ENCODE measurements around the gene TRIM31. TPM values are rescaled to one million over a fixed set of nuclear protein-coding genes. Genes with fewer than 3 reads are reported as not detected.
A peak's percentile ranks its signal among the peaks of the same experiment; 100 is the strongest.
"Not testable (repeated sequence)": the region's sequence is repeated elsewhere in the genome, so short reads cannot be mapped to it uniquely, and the experiment has no call there.

TRIM31 gene
- total RNA-seq, 2 donors from 2014 or later, result not detected

DNA sequence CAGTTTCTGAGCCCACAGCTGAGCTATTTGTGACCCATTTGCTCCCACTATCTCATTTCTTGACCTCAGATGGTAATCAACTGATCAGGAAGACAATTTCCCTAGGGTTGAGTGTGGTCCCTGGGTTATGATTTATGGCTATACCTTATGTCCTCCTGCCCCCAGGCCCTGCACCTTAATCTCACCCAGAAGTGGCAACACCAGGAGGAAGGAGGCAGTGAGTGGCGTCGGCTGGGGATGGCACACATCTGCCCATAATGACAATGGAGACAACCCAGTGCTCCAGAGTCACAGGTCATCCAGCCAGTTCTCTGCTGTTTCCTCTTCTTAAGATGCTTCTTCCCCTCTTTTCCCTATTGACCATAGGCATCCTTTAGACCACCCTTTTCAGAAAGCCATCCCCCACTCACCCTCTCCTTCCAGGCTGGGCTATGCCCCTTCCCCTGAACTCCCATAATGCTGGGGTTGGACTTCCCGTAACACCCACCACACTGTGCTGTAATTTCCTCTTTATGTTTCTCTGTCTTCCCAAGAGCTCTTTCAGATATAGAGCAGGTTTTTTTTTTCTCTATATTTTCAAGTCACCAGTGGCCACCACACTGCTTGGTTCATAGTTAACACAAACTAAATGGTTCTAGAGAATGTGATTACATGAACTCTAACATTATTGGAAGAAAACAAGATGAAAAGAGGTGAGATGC lies 40.2 kb upstream of the TRIM31 start:
- no peaks in the 10 kb centered on the region for H3K36me3 Mint-ChIP-seq (ENCODE audit: low read depth)
- no peaks in the 10 kb centered on the region for H3K9me3 Mint-ChIP-seq
- peak overlapping the region; percentile 11 for H3K27ac Mint-ChIP-seq
- no peak overlapping the region for H3K4me3 Mint-ChIP-seq
- H3K4me1 Mint-ChIP-seq, result peaks cover 2% of the 10 kb centered on the region
- no peak for ATAC-seq (replicated peaks)
- peaks cover 35% of the 10 kb centered on the region for H3K27me3 Mint-ChIP-seq

DNA sequence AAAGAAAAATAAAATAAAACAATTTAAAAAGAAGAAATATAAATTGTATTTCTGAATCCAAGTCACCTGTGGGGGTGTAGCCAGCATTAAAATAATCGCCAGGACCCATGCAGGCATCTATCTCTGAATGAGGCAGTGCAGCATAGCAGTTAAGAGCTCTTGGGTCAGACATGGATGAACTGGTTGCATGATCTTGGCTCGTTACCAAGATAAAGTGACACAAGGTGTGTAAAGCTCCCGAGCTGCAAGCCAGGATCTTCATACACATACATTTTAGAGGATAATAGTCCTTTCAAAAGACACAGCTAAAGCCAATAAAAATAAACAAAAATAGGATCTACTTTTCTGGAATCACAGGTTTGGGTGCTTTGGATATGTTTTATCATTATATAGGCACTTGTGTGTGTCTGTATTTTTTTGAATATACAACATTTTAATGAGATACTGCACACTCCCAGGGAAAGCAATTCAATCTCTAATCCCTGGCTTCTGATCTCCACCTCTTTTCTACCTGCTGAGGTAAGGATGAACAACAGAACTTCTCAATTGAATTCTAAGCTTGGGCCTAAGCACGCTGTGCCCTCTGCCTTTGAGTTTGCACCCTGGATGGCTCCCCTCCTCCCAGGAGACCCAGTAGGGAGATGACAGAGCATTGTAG lies 39.3 kb upstream of the TRIM31 start:
- Mint-ChIP-seq H3K4me3 (no peak overlapping the region), H3K9me3 (no peaks in the 10 kb centered on the region), H3K4me1 (no peaks in the 10 kb centered on the region), H3K27ac (no peak overlapping the region), H3K36me3 (ENCODE audit: low read depth) (no peaks in the 10 kb centered on the region), H3K27me3 (peaks cover 40% of the 10 kb centered on the region)
- no peak for ATAC-seq (replicated peaks)

DNA sequence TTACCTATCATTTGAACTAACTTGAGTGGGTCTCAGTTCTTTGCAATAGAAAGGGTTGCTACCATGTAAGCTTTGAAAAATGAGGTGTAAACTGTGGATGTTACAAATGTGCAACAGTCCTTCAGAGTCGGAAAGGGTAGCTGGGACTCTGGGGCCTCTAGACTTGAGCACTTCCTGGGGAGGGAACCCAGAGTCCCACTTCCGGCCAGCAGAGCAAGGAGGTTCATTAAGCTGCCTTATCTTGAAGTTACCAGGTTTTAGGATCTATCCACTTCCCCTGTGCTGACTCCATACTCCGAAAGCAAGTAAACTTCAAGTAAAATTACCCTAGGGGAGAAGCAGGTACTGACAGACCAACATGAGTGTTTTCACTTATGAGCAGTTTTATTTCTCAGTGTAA lies 38.7 kb upstream of the TRIM31 start:
- ATAC-seq (replicated peaks), result no peak
- peaks cover 40% of the 10 kb centered on the region for H3K27me3 Mint-ChIP-seq
- H3K4me3 Mint-ChIP-seq, result no peak overlapping the region
- H3K36me3 Mint-ChIP-seq (ENCODE audit: low read depth), result no peaks in the 10 kb centered on the region
- H3K27ac Mint-ChIP-seq, result no peak overlapping the region
- H3K9me3 Mint-ChIP-seq, result no peaks in the 10 kb centered on the region
- H3K4me1 Mint-ChIP-seq, result no peaks in the 10 kb centered on the region

DNA sequence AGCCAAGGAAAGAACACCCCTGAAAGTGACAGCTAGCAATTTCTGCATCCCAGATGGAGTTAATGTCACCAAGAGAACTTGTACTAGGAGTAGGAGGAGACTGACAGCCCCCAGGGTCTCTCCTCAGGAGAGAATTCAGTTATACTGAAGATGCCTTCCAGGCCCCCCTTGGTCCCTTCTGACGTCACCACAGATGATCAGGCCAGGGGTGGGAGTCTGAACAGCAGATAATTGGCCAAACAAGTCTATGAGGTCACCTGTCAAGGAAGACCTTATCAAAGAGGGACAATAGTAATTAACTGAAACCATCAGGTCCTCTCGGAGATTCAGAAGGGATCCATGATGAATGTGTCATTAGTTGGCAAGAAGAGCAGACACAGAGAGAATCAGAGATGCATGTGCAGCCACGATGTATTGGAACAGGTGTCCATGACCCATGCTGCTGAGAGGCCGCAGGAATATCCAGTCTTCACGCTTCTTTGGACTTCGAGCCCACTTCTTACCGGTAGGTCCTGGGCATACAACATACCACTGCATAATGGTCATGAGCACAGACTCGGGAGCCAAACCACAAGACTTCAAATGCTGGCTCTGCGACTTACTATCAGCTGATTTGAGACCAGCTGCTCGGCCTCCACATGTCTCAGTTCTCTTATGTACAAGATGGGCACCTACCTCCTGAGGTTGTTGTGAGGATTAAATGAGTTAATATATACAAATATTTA lies 37.9 kb upstream of the TRIM31 start:
- ATAC-seq (replicated peaks), result no peak
- Mint-ChIP-seq H3K27me3 (peaks cover 36% of the 10 kb centered on the region), H3K27ac (no peak overlapping the region), H3K36me3 (ENCODE audit: low read depth) (no peaks in the 10 kb centered on the region), H3K4me1 (no peaks in the 10 kb centered on the region), H3K4me3 (no peak overlapping the region), H3K9me3 (no peaks in the 10 kb centered on the region)

DNA sequence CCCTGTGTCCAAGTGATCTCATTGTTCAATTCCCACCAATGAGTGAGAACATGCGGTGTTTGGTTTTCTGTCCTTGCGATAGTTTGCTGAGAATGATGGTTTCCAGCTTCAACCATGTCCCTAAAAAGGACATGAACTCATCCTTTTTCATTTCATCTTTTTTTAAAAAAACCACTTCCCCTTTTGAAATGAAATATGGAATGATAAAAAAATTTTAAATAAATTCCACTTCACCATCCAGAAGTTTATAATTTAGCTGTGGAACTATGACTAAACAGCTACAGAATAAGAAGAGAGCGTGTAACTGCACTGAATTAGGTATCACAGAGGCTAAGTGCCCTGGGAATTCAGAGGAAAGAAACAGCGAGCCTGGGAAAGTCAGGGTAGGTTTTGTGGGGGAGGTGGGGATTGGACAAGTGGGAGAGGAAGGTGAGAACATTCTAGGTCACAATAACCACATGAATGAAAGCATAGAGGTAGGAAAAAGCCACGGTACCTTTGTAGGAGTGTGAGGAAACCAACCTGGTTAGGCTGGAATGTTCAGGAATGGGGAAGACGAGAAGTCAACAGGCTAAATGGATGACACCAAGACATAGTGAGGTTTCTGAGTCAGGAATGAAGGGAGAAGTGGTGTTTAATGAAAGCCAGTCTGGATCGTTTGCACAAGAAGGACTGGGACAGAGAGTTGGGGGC lies 37.1 kb upstream of the TRIM31 start:
- Mint-ChIP-seq H3K27ac (no peak overlapping the region), H3K27me3 (peaks cover 37% of the 10 kb centered on the region), H3K9me3 (no peaks in the 10 kb centered on the region), H3K4me1 (no peaks in the 10 kb centered on the region), H3K36me3 (ENCODE audit: low read depth) (no peaks in the 10 kb centered on the region), H3K4me3 (no peak overlapping the region)
- ATAC-seq (replicated peaks), result no peak

DNA sequence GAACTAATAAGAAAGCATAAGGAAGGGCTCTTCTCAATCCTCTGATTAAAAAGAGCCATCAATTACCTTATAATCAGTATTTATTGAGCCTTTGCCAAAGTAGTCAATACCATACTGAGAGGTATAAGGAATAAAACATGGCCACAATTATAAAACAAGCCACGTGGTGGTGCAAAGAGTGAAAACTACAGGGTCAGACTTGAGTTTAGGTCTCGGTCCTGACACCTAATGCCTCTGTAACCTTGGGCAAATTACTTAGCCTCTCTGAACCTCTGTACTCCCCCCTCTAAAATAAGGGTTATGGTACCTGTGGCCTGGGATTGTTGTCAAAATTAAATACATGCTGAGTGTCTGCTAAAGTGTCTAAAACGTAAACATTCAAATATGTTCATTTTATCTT lies 36.3 kb upstream of the TRIM31 start:
- H3K4me1 Mint-ChIP-seq, result no peaks in the 10 kb centered on the region
- no peaks in the 10 kb centered on the region for H3K36me3 Mint-ChIP-seq (ENCODE audit: low read depth)
- peaks cover 40% of the 10 kb centered on the region for H3K27me3 Mint-ChIP-seq
- ATAC-seq (replicated peaks), result no peak
- no peaks in the 10 kb centered on the region for H3K9me3 Mint-ChIP-seq
- H3K27ac Mint-ChIP-seq, result no peak overlapping the region
- H3K4me3 Mint-ChIP-seq, result no peak overlapping the region

DNA sequence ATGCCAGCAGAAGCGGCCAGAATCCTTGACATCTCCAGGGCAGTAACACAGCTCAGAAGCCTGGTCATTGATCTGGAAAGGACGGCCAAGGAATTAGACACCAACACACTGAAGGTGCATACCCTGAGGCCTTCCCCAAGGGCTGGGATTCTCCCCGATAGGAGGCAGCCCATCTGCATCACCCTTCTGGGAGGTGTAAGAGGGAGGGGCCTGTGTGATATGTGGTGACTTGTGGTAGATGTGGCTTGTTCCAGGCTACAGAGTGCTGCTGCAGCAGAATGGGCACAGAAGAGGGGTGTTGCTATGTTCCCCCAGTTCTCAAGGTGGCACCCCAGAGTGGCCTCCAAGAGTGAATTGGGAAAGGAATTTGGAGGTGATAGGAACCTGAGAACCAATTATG lies 34.2 kb upstream of the TRIM31 start:
- peaks cover 37% of the 10 kb centered on the region for H3K27me3 Mint-ChIP-seq
- H3K27ac Mint-ChIP-seq, result no peak overlapping the region
- ATAC-seq (replicated peaks), result no peak
- no peaks in the 10 kb centered on the region for H3K9me3 Mint-ChIP-seq
- H3K4me1 Mint-ChIP-seq, result no peaks in the 10 kb centered on the region
- H3K36me3 Mint-ChIP-seq (ENCODE audit: low read depth), result no peaks in the 10 kb centered on the region
- no peak overlapping the region for H3K4me3 Mint-ChIP-seq

DNA sequence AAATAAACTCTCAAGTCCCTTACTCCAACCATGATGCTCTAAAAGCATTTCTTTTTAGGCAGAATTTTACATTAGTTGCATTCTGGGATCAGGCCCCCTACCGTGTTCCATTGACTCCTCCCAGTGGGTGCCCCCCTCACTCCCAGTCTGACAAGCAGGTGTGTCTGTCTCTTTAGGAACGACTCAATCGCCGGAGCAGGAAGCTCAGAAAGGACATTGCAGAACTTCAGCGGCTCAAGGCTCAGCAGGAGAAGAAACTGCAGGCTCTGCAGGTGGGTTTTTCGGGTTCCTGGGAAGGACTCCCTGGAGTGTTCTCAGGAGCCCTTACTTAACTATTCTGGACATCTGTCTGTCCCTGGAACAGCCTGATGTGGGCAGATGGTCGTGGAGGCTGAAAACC lies 32.9 kb upstream of the TRIM31 start:
- ATAC-seq (replicated peaks), result no peak
- Mint-ChIP-seq H3K4me3 (no peak overlapping the region), H3K27me3 (peaks cover 47% of the 10 kb centered on the region), H3K9me3 (no peaks in the 10 kb centered on the region), H3K36me3 (ENCODE audit: low read depth) (no peaks in the 10 kb centered on the region), H3K4me1 (no peaks in the 10 kb centered on the region), H3K27ac (no peak overlapping the region)

DNA sequence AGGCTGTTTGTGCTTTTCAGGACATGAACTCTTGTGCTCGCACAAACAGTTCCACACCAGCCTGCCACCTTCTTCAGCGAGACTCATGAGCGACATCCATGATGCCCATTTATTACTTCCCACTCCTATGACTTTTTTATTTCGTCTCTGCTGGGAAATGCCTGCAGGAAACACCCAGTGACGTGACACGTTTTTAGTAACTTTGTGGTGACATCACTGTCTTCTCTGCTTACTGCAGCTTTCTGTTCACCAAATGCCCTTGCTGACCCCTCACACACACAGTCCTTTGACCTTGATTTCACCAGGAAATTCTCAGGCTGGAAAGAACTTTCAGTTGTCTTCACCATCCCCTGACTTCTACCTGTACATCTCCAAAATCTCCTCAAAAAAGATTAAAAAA lies 31.9 kb upstream of the TRIM31 start:
- Mint-ChIP-seq H3K27ac (no peak overlapping the region), H3K4me1 (no peaks in the 10 kb centered on the region), H3K9me3 (no peaks in the 10 kb centered on the region), H3K4me3 (no peak overlapping the region), H3K36me3 (ENCODE audit: low read depth) (no peaks in the 10 kb centered on the region), H3K27me3 (peaks cover 44% of the 10 kb centered on the region)
- no peak for ATAC-seq (replicated peaks)

DNA sequence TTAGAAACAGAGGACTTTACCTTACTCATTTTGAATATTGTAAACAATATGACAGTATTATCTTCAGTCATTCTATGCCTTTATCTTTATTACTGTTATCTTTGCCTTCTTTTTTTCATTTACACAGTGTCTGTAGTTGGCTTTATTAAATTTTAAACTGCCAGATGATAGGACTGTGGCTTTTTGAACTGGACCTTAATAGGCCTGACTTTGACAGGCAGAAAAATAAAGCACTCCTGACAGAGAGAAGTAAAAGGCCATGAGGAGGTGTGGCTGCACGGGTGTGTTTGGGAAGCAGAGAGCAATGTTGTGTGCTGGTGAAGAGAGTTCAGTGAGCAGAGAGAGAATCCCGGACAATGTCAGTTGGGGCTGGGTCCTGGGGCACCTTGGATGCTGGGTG lies 30.9 kb upstream of the TRIM31 start:
- Mint-ChIP-seq H3K9me3 (no peaks in the 10 kb centered on the region), H3K4me3 (no peak overlapping the region), H3K27me3 (peaks cover 44% of the 10 kb centered on the region), H3K4me1 (no peaks in the 10 kb centered on the region), H3K36me3 (ENCODE audit: low read depth) (no peaks in the 10 kb centered on the region), H3K27ac (no peak overlapping the region)
- no peak for ATAC-seq (replicated peaks)

DNA sequence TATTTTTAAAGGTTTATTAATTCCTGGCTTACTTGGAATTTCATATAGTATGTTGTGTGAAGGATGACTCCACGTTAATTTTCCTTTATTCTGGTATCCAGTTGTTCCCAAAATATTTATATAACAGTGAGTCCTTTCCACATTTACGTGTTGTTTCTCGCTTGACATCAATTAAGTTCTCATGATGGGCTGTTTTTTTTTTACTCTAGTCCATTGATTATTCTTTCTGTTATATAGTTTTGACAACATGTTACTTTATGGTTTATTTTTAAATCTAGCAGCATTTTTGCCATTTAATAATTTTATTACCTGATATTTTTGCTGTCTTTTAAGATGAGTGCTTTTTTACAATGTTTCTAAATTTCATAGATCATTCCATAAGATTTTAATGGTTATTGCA lies 29.8 kb upstream of the TRIM31 start:
- no peak for ATAC-seq (replicated peaks)
- H3K27me3 Mint-ChIP-seq, result peaks cover 38% of the 10 kb centered on the region
- H3K36me3 Mint-ChIP-seq (ENCODE audit: low read depth), result no peaks in the 10 kb centered on the region
- H3K27ac Mint-ChIP-seq, result no peak overlapping the region
- no peaks in the 10 kb centered on the region for H3K9me3 Mint-ChIP-seq
- H3K4me3 Mint-ChIP-seq, result no peak overlapping the region
- no peaks in the 10 kb centered on the region for H3K4me1 Mint-ChIP-seq

DNA sequence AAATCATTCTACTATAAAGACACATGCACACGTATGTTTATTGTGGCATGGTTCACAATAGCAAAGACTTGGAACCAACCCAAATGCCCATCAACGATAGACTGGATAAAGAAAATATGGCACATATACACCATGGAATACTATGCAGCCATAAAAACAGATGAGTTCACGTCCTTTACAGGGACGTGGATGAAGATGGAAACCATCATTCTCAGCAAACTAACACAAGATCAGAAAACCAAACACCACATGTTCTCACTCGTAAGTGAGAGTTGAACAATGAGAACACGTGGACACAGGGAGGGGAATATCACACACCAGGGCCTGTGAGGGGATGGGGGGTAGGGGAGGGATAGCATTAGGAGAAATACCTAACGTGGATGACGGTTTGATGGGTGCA lies 27.4 kb upstream of the TRIM31 start:
- H3K4me3 Mint-ChIP-seq; H3K36me3 Mint-ChIP-seq (ENCODE audit: low read depth); H3K9me3 Mint-ChIP-seq; H3K4me1 Mint-ChIP-seq; ATAC-seq (replicated peaks); H3K27ac Mint-ChIP-seq: not testable (repeated sequence)
- H3K27me3 Mint-ChIP-seq, result peaks cover 35% of the 10 kb centered on the region

DNA sequence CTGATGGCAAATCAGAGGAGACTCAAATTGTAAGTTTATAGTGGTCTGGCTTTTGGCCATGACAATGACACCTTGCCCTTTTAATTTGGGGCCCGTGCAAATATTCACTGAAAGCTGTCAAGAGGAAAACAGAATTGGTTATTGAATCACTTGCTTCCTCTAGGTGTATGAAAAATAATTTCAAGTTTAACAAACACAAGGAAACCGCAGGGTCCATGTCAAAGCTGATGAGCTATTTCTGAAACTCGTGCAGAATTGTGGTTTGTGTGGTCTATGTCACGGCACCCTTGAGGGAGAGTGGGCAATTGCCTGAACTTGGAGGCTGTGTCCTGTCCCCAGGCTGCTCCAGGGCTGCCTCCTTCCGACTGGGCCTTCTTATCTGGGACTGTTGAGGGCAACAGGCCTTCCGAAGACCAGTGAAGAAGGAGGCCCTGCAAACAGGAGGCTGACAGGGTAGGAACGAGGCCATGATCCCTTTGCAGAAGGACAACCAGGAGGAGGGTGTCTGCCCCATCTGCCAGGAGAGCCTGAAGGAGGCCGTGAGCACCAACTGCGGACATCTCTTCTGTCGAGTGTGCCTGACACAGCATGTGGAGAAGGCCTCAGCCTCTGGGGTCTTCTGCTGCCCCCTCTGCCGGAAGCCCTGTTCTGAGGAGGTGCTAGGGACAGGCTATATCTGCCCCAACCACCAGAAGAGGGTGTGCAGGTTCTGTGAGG lies 23.8 kb upstream of the TRIM31 start:
- peak; percentile 37 for ATAC-seq (replicated peaks)
- Mint-ChIP-seq H3K27me3 (peaks cover 30% of the 10 kb centered on the region), H3K4me1 (no peaks in the 10 kb centered on the region), H3K36me3 (ENCODE audit: low read depth) (no peaks in the 10 kb centered on the region), H3K4me3 (no peak overlapping the region), H3K27ac (no peak overlapping the region), H3K9me3 (no peaks in the 10 kb centered on the region)

DNA sequence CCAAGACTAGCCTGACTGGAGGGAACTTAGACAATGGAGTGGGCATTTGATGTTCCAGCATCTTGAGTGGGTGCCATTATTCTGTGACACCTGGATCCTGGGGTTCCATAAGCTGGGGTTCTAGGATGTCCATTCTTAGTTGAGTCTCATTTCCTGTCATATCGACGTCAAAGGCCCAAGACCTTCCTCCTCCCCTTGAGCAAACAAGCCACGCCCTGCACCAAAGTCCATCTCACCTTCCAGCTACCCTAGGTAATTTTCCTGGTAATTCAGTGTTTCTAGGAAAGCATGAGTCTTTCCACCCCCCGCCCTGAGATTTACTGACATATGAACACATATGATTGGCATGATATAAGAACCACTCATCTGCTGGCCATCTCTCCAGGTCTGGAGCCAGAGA lies 22.9 kb upstream of the TRIM31 start, which contains the start of gene TRIM40:
TSS of gene TRIM40 (plus strand) at position 384 of the 400 bp plus-strand sequence. CDS start 897 bp downstream, outside the sequence.
- Mint-ChIP-seq H3K27me3 (peaks cover 32% of the 10 kb centered on the region), H3K9me3 (no peaks in the 10 kb centered on the region), H3K4me1 (peaks cover 6% of the 10 kb centered on the region), H3K36me3 (ENCODE audit: low read depth) (no peaks in the 10 kb centered on the region), H3K4me3 (no peak within 1 kb of the TSS), H3K27ac (no peak within 1 kb of the TSS)
- no peak for ATAC-seq (replicated peaks)

Data from activated T-helper 17 cell treated with anti-CD3 and anti-CD28 coated beads, Interleukin-2, amount 50 U/mL, for 72 hours (primary cell).